ENCODE data around the gene FAM171A1. TPM values are rescaled to one million over a fixed set of nuclear protein-coding genes. Genes with fewer than 3 reads are reported as not detected.
A peak's percentile ranks its signal among the peaks of the same experiment; 100 is the strongest.

The FAM171A1 gene
- total and polyA plus RNA-seq, 4 donors = 28.7 to 74.9 (median 56.4) TPM

DNA sequence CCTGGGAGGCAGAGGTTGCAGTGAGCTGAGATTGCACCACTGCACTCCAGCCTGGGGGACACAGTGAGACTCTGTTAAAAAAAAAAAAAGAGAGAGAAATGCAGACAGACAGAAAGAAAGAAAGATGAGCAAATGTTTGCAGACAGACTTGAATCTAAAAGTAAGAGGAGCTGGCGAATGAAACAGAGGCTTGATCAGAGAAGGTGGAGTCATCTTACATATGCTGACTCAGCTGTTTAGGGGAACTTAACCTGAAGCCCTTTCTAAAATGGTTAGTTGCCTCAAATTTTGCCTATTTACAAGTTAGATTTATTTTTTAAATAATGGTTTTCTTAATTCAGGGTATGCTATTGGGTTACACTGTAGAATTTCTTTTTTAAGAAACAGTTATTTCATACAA lies 5.4 kb downstream of the FAM171A1 start:
- H3K27me3 ChIP-seq (ENCODE audit: control insufficient read depth, insufficient read depth, low read length) = no peaks in the 10 kb centered on the region
- H3K36me3 ChIP-seq (ENCODE audit: control insufficient read depth, insufficient read depth, low read length) = no peaks in the 10 kb centered on the region
- H3K27ac ChIP-seq (ENCODE audit: low read depth, low read length) = no peak overlapping the region
- no peak for DNase-seq (ENCODE audit: low read depth in 4 of 6, low spot score in 6 of 6)
- no peak overlapping the region for H3K4me3 ChIP-seq (ENCODE audit: low read depth, low read length)
- no peaks in the 10 kb centered on the region for H3K9me3 ChIP-seq (ENCODE audit: control insufficient read depth, insufficient read depth, low read length)
- whole genome bisulfite sequencing (ENCODE audit: insufficient coverage) = 67% methylated on average over 1 of the region's 1 CpG
- peaks cover 9% of the 10 kb centered on the region for H3K4me1 ChIP-seq (ENCODE audit: control insufficient read depth, insufficient read depth, low read length)

DNA sequence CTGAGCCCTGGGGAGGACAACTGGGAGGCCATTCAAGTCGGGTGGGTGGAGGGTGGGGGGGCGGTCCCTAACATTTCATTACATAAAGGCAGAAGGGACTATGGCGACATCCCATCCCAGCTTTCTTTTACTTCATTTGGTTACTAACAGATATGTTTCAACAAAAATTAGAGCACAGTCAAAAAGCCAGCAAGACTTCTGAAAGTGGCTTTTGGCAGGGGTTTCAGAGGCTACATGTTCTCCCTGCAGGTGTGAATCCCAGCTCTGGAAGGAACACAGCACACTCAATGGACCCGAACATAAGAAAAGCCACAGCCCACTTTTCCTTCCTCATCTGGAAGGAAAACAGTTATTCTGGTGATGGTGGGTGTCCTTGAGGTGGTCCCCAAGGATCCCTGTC lies 7.1 kb downstream of the FAM171A1 start:
- H3K36me3 ChIP-seq (ENCODE audit: control insufficient read depth, insufficient read depth, low read length) = no peaks in the 10 kb centered on the region
- no peak overlapping the region for H3K4me3 ChIP-seq (ENCODE audit: low read depth, low read length)
- no peak overlapping the region for H3K27ac ChIP-seq (ENCODE audit: low read depth, low read length)
- H3K4me1 ChIP-seq (ENCODE audit: control insufficient read depth, insufficient read depth, low read length) = peaks cover 4% of the 10 kb centered on the region
- H3K9me3 ChIP-seq (ENCODE audit: control insufficient read depth, insufficient read depth, low read length) = no peaks in the 10 kb centered on the region
- no peak for DNase-seq (ENCODE audit: low read depth in 4 of 6, low spot score in 6 of 6)
- WGBS (ENCODE audit: insufficient coverage) = no CpG with 5 or more reads among the region's 4 CpGs
- no peaks in the 10 kb centered on the region for H3K27me3 ChIP-seq (ENCODE audit: control insufficient read depth, insufficient read depth, low read length)

DNA sequence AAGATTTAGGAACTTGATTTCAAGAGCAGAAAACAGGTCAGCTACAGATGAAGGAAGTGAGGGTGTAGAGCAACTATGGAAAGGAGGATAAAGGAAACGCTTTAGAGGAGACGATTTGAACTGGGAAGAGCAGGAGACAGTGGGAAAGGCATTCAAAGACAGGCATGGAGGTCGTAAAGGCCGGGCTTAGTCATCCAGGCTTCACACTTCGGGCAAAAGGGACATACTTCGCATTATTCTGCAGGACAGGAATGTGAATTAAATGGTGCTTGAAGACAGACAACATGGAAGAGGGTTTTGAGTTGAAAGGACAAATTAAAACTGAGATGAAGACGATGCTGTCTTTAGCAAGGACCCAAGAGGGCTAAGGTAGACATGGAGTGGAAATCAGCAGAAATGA lies 8.1 kb downstream of the FAM171A1 start:
- no peak overlapping the region for H3K27ac ChIP-seq (ENCODE audit: low read depth, low read length)
- H3K4me3 ChIP-seq (ENCODE audit: low read depth, low read length) = no peak overlapping the region
- H3K9me3 ChIP-seq (ENCODE audit: control insufficient read depth, insufficient read depth, low read length) = no peaks in the 10 kb centered on the region
- no peaks in the 10 kb centered on the region for H3K27me3 ChIP-seq (ENCODE audit: control insufficient read depth, insufficient read depth, low read length)
- no peaks in the 10 kb centered on the region for H3K36me3 ChIP-seq (ENCODE audit: control insufficient read depth, insufficient read depth, low read length)
- peaks cover 4% of the 10 kb centered on the region for H3K4me1 ChIP-seq (ENCODE audit: control insufficient read depth, insufficient read depth, low read length)
- WGBS (ENCODE audit: insufficient coverage) = 70% methylated on average over 7 of the region's 7 CpGs
- DNase-seq (ENCODE audit: low read depth in 4 of 6, low spot score in 6 of 6) = no peak

DNA sequence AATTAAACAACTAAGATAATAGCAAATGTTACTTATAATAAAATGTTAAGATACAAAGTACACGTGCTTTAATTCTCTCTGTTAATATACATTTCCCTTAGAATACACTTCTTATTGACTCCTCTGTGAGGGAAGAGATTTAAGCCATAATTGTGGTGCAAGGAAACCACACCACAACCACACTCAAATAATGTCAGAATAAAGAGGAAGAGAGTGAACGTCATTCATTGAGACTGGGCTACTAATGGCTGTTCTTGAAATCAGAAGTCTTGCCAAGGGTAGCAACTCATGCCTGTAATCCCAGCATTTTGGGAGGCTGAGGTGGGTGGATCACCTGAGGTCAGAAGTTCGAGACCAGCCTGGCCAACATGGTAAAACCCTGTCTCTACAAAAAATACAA lies 10.0 kb downstream of the FAM171A1 start:
- Histone ChIP-seq H3K9me3 (ENCODE audit: control insufficient read depth, insufficient read depth, low read length) (no peaks in the 10 kb centered on the region), H3K4me3 (ENCODE audit: low read depth, low read length) (no peak overlapping the region), H3K27me3 (ENCODE audit: control insufficient read depth, insufficient read depth, low read length) (no peaks in the 10 kb centered on the region), H3K4me1 (ENCODE audit: control insufficient read depth, insufficient read depth, low read length) (peaks cover 4% of the 10 kb centered on the region), H3K27ac (ENCODE audit: low read depth, low read length) (no peak overlapping the region), H3K36me3 (ENCODE audit: control insufficient read depth, insufficient read depth, low read length) (no peaks in the 10 kb centered on the region)
- DNase-seq (ENCODE audit: low read depth in 4 of 6, low spot score in 6 of 6) = no peak
- no CpG with 5 or more reads among the region's 3 CpGs for WGBS (ENCODE audit: insufficient coverage)

DNA sequence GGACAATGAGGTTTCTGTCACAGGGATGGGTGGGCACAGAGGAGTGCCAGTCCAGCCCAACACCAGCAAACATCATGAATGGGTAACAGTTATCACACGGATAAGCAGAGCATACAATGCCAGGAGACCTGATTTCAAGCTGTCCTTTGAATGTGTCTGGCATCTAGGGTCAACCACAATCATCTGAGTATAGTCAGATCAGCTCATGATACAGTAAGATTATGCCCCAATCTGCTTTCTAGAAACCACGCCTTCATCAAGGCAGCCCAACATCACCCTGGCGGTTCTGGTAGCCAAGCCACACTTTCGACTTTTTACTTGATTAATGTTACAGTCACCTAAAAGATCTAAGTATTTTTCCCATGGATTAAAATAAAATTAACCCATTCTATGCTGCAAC lies 10.5 kb downstream of the FAM171A1 start:
- DNase-seq (ENCODE audit: low read depth in 4 of 6, low spot score in 6 of 6) = no peak
- Histone ChIP-seq H3K27me3 (ENCODE audit: control insufficient read depth, insufficient read depth, low read length) (no peaks in the 10 kb centered on the region), H3K4me3 (ENCODE audit: low read depth, low read length) (no peak overlapping the region), H3K9me3 (ENCODE audit: control insufficient read depth, insufficient read depth, low read length) (no peaks in the 10 kb centered on the region), H3K27ac (ENCODE audit: low read depth, low read length) (no peak overlapping the region), H3K36me3 (ENCODE audit: control insufficient read depth, insufficient read depth, low read length) (no peaks in the 10 kb centered on the region), H3K4me1 (ENCODE audit: control insufficient read depth, insufficient read depth, low read length) (peaks cover 4% of the 10 kb centered on the region)
- WGBS (ENCODE audit: insufficient coverage) = 100% methylated on average over 1 of the region's 4 CpGs

DNA sequence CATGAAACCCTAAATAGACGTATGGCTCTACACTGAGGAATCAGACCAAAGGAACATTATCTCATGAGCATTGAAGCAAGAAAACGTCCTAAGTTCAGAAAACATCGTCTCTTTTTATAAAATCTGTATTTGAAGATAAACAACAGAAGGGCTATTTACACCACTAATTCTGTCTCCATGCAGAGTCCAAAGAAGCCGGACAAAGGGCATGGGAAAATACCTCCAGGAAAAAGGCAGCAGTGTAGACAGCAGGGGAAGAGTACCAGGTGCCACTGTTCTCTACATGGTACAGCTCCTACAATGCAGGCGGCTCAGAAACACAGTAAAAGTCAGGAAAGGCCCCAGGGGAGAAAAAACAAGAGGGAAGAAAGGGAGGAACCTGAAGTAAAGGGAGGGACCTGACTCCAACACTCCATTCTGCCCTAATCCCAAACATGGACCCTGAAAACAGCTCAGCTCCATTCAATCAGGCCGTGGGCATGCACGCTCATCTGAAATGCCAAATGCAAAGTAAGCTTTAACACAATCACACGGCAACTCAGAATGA lies 17.5 kb downstream of the FAM171A1 start:
- 66% methylated on average over 3 of the region's 8 CpGs for WGBS (ENCODE audit: insufficient coverage)
- no peak overlapping the region for H3K4me3 ChIP-seq (ENCODE audit: low read depth, low read length)
- H3K36me3 ChIP-seq (ENCODE audit: control insufficient read depth, insufficient read depth, low read length) = no peaks in the 10 kb centered on the region
- H3K4me1 ChIP-seq (ENCODE audit: control insufficient read depth, insufficient read depth, low read length) = peaks cover 11% of the 10 kb centered on the region
- no peaks in the 10 kb centered on the region for H3K9me3 ChIP-seq (ENCODE audit: control insufficient read depth, insufficient read depth, low read length)
- H3K27ac ChIP-seq (ENCODE audit: low read depth, low read length) = no peak overlapping the region
- no peak for DNase-seq (ENCODE audit: low read depth in 4 of 6, low spot score in 6 of 6)
- H3K27me3 ChIP-seq (ENCODE audit: control insufficient read depth, insufficient read depth, low read length) = no peaks in the 10 kb centered on the region

DNA sequence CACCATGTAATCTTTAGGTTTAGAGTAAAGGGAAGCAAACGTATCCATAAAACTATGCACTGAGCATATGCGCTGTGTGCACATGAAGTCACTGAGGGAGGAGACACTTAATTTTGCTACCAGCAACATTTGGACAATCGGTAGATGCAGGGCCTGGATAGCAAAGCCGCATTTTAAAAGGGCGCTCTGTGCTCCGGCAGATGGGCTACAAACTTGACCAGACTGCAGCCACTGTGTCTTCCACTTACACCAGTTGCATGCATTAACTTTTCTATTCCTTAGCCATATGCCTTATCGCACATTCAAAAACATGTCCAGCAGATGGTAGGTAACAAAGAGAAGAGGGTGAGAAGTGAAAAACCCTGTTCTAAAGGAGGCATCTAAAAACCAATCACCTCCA lies 18.3 kb downstream of the FAM171A1 start:
- Histone ChIP-seq H3K4me3 (ENCODE audit: low read depth, low read length) (no peak overlapping the region), H3K4me1 (ENCODE audit: control insufficient read depth, insufficient read depth, low read length) (peaks cover 17% of the 10 kb centered on the region), H3K36me3 (ENCODE audit: control insufficient read depth, insufficient read depth, low read length) (no peaks in the 10 kb centered on the region), H3K27me3 (ENCODE audit: control insufficient read depth, insufficient read depth, low read length) (no peaks in the 10 kb centered on the region), H3K9me3 (ENCODE audit: control insufficient read depth, insufficient read depth, low read length) (no peaks in the 10 kb centered on the region), H3K27ac (ENCODE audit: low read depth, low read length) (no peak overlapping the region)
- 47% methylated on average over 5 of the region's 7 CpGs for WGBS (ENCODE audit: insufficient coverage)
- peak in 2 of 6 donors; percentile 39 for DNase-seq (ENCODE audit: low read depth in 4 of 6, low spot score in 6 of 6)

DNA sequence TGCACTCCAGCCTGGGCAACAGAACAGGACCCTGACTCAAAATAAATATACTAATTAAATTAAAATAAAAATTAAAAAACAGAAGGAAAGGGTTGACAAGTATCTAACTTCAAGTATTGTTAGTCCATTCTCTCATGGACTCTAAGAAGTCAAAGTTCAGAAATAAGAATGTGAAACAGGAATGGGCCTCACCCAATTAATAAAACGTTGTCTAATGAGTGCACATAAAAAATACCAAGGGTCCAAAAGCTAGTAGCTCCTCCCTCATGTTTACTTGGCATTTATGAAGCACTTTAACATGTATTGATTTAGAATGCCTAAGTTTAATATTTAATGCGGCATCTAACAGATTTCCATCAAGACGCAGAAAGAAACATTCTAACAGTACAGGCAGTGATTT lies 18.9 kb downstream of the FAM171A1 start:
- H3K36me3 ChIP-seq (ENCODE audit: control insufficient read depth, insufficient read depth, low read length) = no peaks in the 10 kb centered on the region
- H3K4me3 ChIP-seq (ENCODE audit: low read depth, low read length) = no peak overlapping the region
- H3K9me3 ChIP-seq (ENCODE audit: control insufficient read depth, insufficient read depth, low read length) = no peaks in the 10 kb centered on the region
- peaks cover 19% of the 10 kb centered on the region for H3K4me1 ChIP-seq (ENCODE audit: control insufficient read depth, insufficient read depth, low read length)
- no peak overlapping the region for H3K27ac ChIP-seq (ENCODE audit: low read depth, low read length)
- no peaks in the 10 kb centered on the region for H3K27me3 ChIP-seq (ENCODE audit: control insufficient read depth, insufficient read depth, low read length)
- DNase-seq (ENCODE audit: low read depth in 4 of 6, low spot score in 6 of 6) = no peak
- WGBS (ENCODE audit: insufficient coverage) = no CpG with 5 or more reads among the region's 3 CpGs

DNA sequence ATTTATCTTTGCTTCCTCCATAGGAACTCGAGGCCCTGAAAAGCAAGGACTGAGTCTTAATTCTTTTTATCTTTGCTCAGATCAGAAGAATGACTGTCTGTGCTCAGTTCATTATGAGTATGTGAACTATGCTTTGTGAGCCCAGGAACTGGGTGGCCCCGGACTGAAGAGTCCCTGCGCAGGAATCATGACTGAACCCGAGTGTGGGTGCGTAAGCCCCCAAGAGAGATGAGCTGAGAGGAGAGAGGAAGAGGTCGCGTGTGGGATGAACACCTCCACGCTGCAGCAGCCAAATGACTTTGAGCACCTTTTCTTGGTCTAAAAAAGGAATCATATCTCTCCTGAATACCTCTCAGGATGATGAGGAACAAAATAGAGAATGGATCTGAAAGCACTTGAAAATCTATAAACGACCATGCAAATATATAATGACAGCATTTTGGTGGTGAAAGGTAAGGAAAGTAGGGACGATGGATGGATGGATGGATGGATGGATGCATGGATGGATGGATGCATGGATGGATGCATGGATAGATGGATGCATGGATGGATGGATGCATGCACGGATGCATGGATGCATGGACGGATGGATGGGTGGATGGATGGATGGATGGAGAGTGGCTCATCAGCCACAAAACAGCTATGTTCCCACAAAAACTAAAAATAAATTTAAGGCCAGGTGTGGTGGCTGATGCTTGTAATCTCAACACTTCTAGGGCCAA lies 19.8 kb downstream of the FAM171A1 start:
- no peaks in the 10 kb centered on the region for H3K27me3 ChIP-seq (ENCODE audit: control insufficient read depth, insufficient read depth, low read length)
- H3K36me3 ChIP-seq (ENCODE audit: control insufficient read depth, insufficient read depth, low read length) = no peaks in the 10 kb centered on the region
- H3K9me3 ChIP-seq (ENCODE audit: control insufficient read depth, insufficient read depth, low read length) = no peaks in the 10 kb centered on the region
- H3K4me3 ChIP-seq (ENCODE audit: low read depth, low read length) = no peak overlapping the region
- WGBS (ENCODE audit: insufficient coverage) = 53% methylated on average over 7 of the region's 12 CpGs
- no peak overlapping the region for H3K27ac ChIP-seq (ENCODE audit: low read depth, low read length)
- DNase-seq (ENCODE audit: low read depth in 4 of 6, low spot score in 6 of 6) = no peak
- H3K4me1 ChIP-seq (ENCODE audit: control insufficient read depth, insufficient read depth, low read length) = peaks cover 24% of the 10 kb centered on the region

DNA sequence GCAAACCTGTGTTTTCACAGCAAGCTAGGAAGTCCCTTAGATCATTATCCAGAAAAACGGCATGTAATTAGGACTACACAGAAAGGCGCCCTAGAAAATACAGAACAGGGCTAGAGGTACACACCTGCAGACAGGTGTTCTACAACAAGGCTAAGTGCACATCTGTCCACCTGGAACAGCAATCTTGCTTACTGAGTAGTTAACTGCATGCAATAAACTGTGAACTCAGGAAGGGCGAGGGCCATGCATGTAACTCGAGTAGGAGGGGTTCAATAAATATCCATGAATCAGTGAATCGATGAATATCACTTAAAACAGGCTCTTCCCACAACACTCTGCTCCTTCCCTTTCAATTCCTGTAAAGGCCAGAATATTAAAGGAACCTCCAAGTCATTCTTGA lies 22.0 kb downstream of the FAM171A1 start:
- 69% methylated on average over 3 of the region's 5 CpGs for WGBS (ENCODE audit: insufficient coverage)
- Histone ChIP-seq H3K27ac (ENCODE audit: low read depth, low read length) (no peak overlapping the region), H3K4me3 (ENCODE audit: low read depth, low read length) (no peak overlapping the region), H3K36me3 (ENCODE audit: control insufficient read depth, insufficient read depth, low read length) (no peaks in the 10 kb centered on the region), H3K9me3 (ENCODE audit: control insufficient read depth, insufficient read depth, low read length) (no peaks in the 10 kb centered on the region), H3K4me1 (ENCODE audit: control insufficient read depth, insufficient read depth, low read length) (peaks cover 34% of the 10 kb centered on the region), H3K27me3 (ENCODE audit: control insufficient read depth, insufficient read depth, low read length) (no peaks in the 10 kb centered on the region)
- no peak for DNase-seq (ENCODE audit: low read depth in 4 of 6, low spot score in 6 of 6)

Data from spinal cord (tissue), 10 donors.